WI38 (cell line): ENCODE measurements around the gene FSTL4.

Source experiments
- H3K4me3 ChIP-seq: 2 replicates; pipeline ENCODE4 v1.5.1; 2011; ENCODE audit warnings: low read depth, mild to moderate bottlenecking, control low read depth, low read length
- CTCF ChIP-seq: IDR thresholded peaks from 2 replicates; pipeline ENCODE4 v1.5.1; 2012; ENCODE audit warnings: low read depth, mild to moderate bottlenecking, control low read depth, low read length

Gene FSTL4

GRCh38 chr5:133381571-133382365 lies 230.6 kb downstream of the FSTL4 start:
- no peak for TF ChIP-seq CTCF
- H3K4me3 ChIP-seq: no peak overlapping the region

GRCh38 chr5:133381041-133381440 lies 231.3 kb downstream of the FSTL4 start:
- TF ChIP-seq CTCF: no peak
- H3K4me3 ChIP-seq: no peak overlapping the region

- TF ChIP-seq CTCF: no peak
- H3K4me3 ChIP-seq: no peak overlapping the region
Observed at GRCh38 chr5:133377736-133378135, 234.6 kb downstream of the FSTL4 start.

- no peak for TF ChIP-seq CTCF
- H3K4me3 ChIP-seq: no peak overlapping the region
Observed at GRCh38 chr5:133376986-133377385, 235.4 kb downstream of the FSTL4 start.

GRCh38 chr5:133373121-133373870 lies 239.0 kb downstream of the FSTL4 start:
- TF ChIP-seq CTCF: no peak
- H3K4me3 ChIP-seq: no peak overlapping the region

- TF ChIP-seq CTCF: no peak
- no peak overlapping the region for H3K4me3 ChIP-seq
Observed at GRCh38 chr5:133372293-133372937, 239.9 kb downstream of the FSTL4 start.
